DMS114 treated with DMSO at 0.1 percent for 48 hours (cell line): ENCODE data around the gene LSM7.
"Not testable (repeated sequence)": the region's sequence is repeated elsewhere in the genome, so short reads cannot be mapped to it uniquely, and the experiment has no call there.

Experiments used
- DNase-seq: peaks from one replicate; lab custom pipeline; 2025; ENCODE audit not compliant: unreplicated experiment; lab: John Stamatoyannopoulos, UW

The LSM7 gene

GRCh38 chr19:2355168-2356035 lies 27.0 kb upstream of the LSM7 start:
- DNase-seq = no peak

GRCh38 chr19:2354670-2355069 lies 26.3 kb upstream of the LSM7 start:
- no peak for DNase-seq

GRCh38 chr19:2353887-2354592 lies 25.7 kb upstream of the LSM7 start:
- DNase-seq = no peak

GRCh38 chr19:2353159-2353886 lies 24.9 kb upstream of the LSM7 start:
- no peak for DNase-seq

GRCh38 chr19:2352121-2352520 lies 23.7 kb upstream of the LSM7 start:
- no peak for DNase-seq

- DNase-seq = no peak
Observed at GRCh38 chr19:2351591-2351990, 23.2 kb upstream of the LSM7 start.

- no peak for DNase-seq
Observed at GRCh38 chr19:2350656-2351055, 22.3 kb upstream of the LSM7 start.

GRCh38 chr19:2349818-2350217 lies 21.4 kb upstream of the LSM7 start:
- DNase-seq = not testable (repeated sequence)

- no peak for DNase-seq
Observed at GRCh38 chr19:2345794-2346663, 17.6 kb upstream of the LSM7 start.

- no peak for DNase-seq
Observed at GRCh38 chr19:2345076-2345475, 16.7 kb upstream of the LSM7 start.

- DNase-seq = no peak
Observed at GRCh38 chr19:2344381-2344870, 16.0 kb upstream of the LSM7 start.

GRCh38 chr19:2343289-2343982 lies 15.1 kb upstream of the LSM7 start:
- DNase-seq = no peak

- DNase-seq = no peak
Observed at GRCh38 chr19:2342656-2343288, 14.4 kb upstream of the LSM7 start.

- DNase-seq = no peak
Observed at GRCh38 chr19:2341982-2342381, 13.6 kb upstream of the LSM7 start.

- no peak for DNase-seq
Observed at GRCh38 chr19:2341244-2341751, 12.9 kb upstream of the LSM7 start.

- DNase-seq = no peak
Observed at GRCh38 chr19:2340496-2341243, 12.3 kb upstream of the LSM7 start.

GRCh38 chr19:2339644-2340310 lies 11.4 kb upstream of the LSM7 start:
- DNase-seq = no peak
